ENCODE data around the gene VMP1.
"Not testable (repeated sequence)": the region's sequence is repeated elsewhere in the genome, so short reads cannot be mapped to it uniquely, and the experiment has no call there.

VMP1 gene

DNA sequence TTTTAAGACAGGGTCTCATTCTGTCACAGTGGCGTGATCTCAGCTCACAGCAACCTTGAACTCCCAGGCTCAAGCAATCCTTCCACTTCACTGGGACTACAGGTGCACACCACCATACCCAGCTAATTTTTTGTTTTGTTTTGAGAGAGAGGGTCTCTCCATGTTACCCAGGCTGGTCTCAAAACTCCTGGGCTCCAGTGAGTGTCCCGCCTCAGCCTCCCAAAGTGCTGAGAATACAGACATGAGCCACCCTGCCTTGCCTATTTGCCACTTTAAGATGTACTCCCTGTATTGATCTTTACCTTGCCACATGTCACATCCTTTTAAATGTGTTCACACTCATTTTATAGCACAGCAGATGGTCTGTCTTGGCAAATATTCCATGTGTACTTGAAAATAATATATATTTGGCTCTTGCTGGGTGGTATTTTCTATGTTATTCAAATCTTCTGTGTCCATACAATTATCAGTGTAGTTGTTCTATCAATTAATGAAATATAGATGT lies 50.5 kb downstream of the VMP1 start:
- TF ChIP-seq, protein P1, sequence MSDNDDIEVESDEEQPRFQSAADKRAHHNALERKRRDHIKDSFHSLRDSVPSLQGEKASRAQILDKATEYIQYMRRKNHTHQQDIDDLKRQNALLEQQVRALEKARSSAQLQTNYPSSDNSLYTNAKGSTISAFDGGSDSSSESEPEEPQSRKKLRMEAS (IDR thresholded peaks at IDR 0.05; ENCODE audit: low read depth, low read length): no peak
- TF ChIP-seq MYC (IDR thresholded peaks at IDR 0.05; ENCODE audit: low read depth, low read length) (no peak), POLR2A (IDR thresholded peaks at IDR 0.05; ENCODE audit: extremely low read depth, insufficient read length) (no peak)
- TF ChIP-seq, protein P2, sequence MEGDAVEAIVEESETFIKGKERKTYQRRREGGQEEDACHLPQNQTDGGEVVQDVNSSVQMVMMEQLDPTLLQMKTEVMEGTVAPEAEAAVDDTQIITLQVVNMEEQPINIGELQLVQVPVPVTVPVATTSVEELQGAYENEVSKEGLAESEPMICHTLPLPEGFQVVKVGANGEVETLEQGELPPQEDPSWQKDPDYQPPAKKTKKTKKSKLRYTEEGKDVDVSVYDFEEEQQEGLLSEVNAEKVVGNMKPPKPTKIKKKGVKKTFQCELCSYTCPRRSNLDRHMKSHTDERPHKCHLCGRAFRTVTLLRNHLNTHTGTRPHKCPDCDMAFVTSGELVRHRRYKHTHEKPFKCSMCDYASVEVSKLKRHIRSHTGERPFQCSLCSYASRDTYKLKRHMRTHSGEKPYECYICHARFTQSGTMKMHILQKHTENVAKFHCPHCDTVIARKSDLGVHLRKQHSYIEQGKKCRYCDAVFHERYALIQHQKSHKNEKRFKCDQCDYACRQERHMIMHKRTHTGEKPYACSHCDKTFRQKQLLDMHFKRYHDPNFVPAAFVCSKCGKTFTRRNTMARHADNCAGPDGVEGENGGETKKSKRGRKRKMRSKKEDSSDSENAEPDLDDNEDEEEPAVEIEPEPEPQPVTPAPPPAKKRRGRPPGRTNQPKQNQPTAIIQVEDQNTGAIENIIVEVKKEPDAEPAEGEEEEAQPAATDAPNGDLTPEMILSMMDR (IDR thresholded peaks at IDR 0.05; ENCODE audit: low read depth, low read length): no peak
- no peak overlapping the region for H3K4me3 ChIP-seq (ENCODE audit: low read depth, low read length)
- DNase-seq (ENCODE audit: low read depth): no peak

DNA sequence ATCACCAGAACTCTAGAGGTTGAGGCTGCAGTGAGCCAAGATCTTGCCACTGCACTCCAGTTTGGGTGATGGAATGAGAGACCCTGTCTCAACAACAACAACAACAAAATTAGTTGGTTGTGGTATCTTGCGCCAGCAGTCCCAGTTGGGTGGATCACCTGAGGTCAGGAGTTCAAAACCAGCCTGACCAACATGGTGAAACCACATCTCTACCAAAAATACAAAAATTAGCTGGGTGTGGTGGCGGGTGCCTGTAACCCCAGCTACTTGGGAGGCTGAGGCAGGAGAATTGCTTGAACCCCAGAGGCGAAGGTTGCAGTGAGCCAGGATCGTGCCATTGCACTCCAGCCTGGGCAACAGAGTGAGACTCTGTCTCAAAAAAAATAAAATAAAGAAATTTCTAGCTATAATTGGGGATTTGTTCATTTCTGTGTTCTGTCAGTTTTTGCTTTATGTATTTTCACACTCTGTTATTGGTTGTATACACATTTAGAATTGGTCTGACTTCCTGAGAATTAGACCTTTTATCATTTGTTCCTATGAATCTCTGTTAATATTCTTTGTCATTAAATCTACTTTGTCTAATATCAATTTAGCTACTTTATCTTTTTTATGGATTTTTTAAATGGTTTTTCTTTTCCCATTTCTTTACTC lies 51.7 kb downstream of the VMP1 start:
- H3K4me3 ChIP-seq (ENCODE audit: low read depth, low read length); DNase-seq (ENCODE audit: low read depth): not testable (repeated sequence)

DNA sequence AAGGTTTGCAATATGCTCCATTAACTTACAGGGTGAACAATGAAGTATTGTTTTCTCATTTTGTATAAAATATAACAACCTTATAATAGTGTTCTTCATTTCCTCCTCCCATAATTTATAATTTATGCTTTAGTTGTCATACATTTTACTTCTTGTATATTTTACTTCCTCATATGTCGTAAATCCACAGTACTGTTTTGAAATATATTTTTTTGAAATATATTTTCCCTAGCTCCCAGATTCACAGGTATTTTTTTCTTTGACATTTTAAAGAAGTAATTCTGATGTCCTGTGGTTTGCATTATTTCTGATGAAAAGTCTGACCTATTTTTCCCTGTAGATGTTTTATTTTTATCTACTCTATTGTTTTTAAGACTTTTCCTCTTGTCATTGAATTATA lies 52.7 kb downstream of the VMP1 start:
- no peak for DNase-seq (ENCODE audit: low read depth)
- no peak overlapping the region for H3K4me3 ChIP-seq (ENCODE audit: low read depth, low read length)
- TF ChIP-seq POLR2A (IDR thresholded peaks at IDR 0.05; ENCODE audit: extremely low read depth, insufficient read length) (no peak), MYC (IDR thresholded peaks at IDR 0.05; ENCODE audit: low read depth, low read length) (no peak)
- TF ChIP-seq, protein P2 (IDR thresholded peaks at IDR 0.05; ENCODE audit: low read depth, low read length): no peak
- TF ChIP-seq, protein P1 (IDR thresholded peaks at IDR 0.05; ENCODE audit: low read depth, low read length): no peak

DNA sequence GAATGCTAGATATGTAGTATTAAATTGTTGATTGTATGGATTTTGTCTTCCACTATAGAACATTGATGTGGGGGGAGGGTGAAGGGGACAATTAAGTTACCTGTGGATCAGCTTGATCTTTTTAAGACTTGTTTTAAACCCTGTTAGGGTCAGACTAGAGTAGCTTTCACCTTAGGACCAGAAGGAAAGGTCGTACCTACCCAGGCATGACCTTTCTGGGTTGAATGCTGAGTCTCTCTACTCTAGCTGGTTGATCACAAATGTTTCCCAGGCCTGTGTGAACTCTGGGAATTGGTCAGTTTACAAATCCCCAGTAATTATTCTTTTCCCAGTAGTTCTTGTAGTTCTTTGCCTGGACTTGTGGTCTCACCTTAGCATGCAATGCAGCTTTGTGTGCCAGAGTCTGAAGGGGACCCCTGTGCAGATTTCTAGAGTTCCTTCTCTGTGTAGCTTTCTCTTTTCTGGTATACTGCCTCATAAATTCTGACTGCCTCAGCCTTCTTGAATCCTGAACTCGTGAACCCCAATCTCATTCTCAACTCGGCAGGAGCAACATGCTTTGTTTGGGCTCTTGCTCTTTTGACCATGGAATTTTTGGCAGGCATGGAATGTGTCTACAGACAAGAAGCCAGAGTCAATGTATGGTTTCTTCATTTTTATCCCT lies 54.1 kb downstream of the VMP1 start:
- DNase-seq (ENCODE audit: low read depth): no peak
- TF ChIP-seq, protein P1 (IDR thresholded peaks at IDR 0.05; ENCODE audit: low read depth, low read length): no peak
- TF ChIP-seq POLR2A (IDR thresholded peaks at IDR 0.05; ENCODE audit: extremely low read depth, insufficient read length) (no peak), MYC (IDR thresholded peaks at IDR 0.05; ENCODE audit: low read depth, low read length) (no peak)
- TF ChIP-seq, protein P2 (IDR thresholded peaks at IDR 0.05; ENCODE audit: low read depth, low read length): no peak
- no peak overlapping the region for H3K4me3 ChIP-seq (ENCODE audit: low read depth, low read length)

DNA sequence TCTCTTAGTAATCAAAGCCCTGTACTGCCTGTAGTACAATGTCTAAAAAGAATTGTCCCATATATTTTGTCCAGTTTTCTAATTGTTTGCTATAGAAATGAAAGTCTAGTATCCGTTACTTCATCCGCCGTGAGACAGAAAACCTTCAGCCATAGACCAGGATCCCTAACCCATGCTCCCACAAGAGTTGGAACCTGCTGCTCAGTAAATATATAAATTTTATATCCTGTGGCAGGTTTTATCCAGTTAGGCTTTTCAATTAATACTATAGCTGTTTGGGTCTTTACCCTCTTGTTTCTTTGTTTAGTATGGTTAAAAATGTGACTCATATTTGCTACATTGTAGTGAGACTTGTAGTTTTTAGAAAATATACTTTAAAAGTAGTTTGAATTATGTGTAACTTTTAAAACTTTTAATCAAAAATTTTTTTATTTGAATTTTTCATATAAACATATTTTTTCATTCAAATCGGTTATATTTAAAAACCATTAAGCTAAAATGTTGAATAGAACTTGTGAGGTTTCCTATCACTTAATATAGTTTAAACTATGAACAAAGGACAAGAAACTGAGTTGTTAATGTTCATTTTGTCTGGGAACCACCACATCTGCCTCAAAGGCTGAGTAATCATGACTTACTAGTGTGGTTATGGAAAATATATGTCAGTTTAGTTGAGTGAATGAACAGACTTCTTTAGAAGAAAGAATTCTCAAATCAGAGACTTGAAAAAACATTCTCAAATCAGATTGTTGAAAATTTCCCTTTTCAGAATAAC lies 54.8 kb downstream of the VMP1 start:
- H3K4me3 ChIP-seq (ENCODE audit: low read depth, low read length): no peak overlapping the region
- no peak for TF ChIP-seq POLR2A (IDR thresholded peaks at IDR 0.05; ENCODE audit: extremely low read depth, insufficient read length)
- peak; percentile 24 for DNase-seq (ENCODE audit: low read depth)

DNA sequence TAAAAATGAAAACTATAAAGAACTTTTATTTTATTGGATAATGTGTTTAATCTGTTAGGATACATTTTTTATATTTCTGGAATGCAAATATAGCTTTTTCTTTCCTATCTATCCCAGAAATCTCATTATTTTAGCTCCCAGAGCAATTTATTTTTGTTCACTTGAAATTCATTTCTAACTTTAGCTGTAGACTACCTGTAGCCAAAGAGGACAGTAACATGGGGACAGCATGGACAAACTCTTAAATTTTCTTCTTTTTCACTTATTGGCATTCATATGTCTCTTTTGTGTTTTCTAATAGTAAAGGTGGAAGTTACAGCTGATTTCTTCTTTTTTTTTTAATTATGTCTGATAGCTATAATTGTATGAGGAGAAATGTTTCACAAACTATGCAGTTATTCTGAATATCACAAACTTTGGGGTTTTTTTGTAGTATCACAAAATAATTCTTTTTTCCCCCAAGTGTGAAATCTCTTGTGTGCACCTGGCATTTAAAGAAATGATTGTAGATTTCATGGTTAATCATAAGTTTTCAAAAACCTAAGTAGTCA lies 55.4 kb downstream of the VMP1 start:
- no peak for DNase-seq (ENCODE audit: low read depth)
- no peak overlapping the region for H3K4me3 ChIP-seq (ENCODE audit: low read depth, low read length)
- TF ChIP-seq, protein P1 (IDR thresholded peaks at IDR 0.05; ENCODE audit: low read depth, low read length): no peak
- TF ChIP-seq MYC (IDR thresholded peaks at IDR 0.05; ENCODE audit: low read depth, low read length) (no peak), POLR2A (IDR thresholded peaks at IDR 0.05; ENCODE audit: extremely low read depth, insufficient read length) (no peak)
- TF ChIP-seq, protein P2 (IDR thresholded peaks at IDR 0.05; ENCODE audit: low read depth, low read length): no peak

Measured in NB4 (cell line).